Subcutaneous adipose tissue (tissue), 4 donors: Measurements from ENCODE around the gene HSD3B7. TPM values are rescaled to one million over a fixed set of nuclear protein-coding genes. Genes with fewer than 3 reads are reported as not detected.

Experiments used
- total RNA-seq, 4 donors: library from RNA; depleted of rRNA; stranded (reverse); fragments of >200 nt; gene quantifications; one replicate each; pipeline ENCODE4 v1.1.0, GENCODE V29; 2016
- TF ChIP-seq, protein P1 (sequence below): fragments of 450-650 bp; IDR thresholded peaks from one replicate; pipeline ENCODE4 v1.5.1; 2016; ENCODE audit warnings: low read depth, mild to moderate bottlenecking, control low read depth, antibody characterized with exemption, moderate library complexity

Gene HSD3B7
- total RNA-seq, 4 donors from 2014 or later: 18.3 to 73.8 (median 30.0) TPM

DNA sequence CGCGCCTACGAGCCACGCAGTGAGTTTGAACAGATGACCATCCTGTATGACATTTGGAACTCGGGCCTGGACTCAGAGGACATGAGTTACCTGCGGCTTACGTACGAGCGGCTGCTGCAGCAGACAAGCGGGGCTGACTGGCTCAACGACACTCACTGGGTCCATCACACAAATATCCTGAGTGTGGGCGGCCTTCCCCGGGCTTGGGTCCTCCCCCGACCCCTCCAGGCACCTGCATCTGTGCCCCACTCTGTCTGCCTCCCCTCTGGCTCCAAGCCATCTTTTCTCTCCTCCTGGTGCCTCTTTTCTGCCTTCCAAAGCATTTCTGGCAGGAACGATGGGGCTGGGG, 5.0 kb upstream of the HSD3B7 start:
- TF ChIP-seq, protein P1, sequence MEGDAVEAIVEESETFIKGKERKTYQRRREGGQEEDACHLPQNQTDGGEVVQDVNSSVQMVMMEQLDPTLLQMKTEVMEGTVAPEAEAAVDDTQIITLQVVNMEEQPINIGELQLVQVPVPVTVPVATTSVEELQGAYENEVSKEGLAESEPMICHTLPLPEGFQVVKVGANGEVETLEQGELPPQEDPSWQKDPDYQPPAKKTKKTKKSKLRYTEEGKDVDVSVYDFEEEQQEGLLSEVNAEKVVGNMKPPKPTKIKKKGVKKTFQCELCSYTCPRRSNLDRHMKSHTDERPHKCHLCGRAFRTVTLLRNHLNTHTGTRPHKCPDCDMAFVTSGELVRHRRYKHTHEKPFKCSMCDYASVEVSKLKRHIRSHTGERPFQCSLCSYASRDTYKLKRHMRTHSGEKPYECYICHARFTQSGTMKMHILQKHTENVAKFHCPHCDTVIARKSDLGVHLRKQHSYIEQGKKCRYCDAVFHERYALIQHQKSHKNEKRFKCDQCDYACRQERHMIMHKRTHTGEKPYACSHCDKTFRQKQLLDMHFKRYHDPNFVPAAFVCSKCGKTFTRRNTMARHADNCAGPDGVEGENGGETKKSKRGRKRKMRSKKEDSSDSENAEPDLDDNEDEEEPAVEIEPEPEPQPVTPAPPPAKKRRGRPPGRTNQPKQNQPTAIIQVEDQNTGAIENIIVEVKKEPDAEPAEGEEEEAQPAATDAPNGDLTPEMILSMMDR: no peak

DNA sequence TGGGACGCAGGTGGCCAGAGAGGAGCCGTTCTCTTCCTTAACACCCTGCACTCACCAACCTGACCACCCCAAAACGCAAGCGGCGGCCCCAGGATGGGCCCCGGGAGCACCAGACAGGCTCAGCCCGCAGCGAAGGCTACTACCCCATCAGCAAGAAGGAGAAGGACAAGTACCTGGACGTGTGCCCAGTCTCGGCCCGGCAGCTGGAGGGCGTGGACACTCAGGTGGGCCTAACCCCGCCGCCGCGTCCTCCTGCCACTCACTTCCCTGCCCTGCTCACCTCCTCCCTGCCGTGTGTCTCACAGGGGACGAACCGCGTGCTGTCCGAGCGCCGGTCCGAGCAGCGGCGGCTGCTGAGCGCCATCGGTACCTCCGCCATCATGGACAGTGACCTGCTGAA, 4.6 kb upstream of the HSD3B7 start:
- TF ChIP-seq, protein P1: no peak

DNA sequence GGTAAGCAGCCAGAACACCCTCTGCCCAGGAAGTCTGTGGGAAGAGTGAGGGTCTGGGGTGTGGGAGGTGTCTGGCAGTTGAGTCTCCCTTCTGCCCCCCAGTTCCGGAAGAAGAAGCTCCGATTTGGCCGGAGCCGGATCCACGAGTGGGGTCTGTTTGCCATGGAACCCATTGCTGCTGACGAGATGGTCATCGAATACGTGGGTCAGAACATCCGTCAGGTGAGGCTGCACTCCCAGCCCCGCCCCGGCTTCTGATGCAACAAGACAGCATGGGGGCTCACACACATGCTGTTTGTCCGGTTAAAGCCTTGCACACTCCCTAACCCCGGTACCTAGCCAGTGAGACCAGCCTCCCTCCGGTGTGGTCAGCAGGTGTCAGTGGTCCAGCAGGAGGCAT, 4.0 kb upstream of the HSD3B7 start:
- TF ChIP-seq, protein P1: no peak

DNA sequence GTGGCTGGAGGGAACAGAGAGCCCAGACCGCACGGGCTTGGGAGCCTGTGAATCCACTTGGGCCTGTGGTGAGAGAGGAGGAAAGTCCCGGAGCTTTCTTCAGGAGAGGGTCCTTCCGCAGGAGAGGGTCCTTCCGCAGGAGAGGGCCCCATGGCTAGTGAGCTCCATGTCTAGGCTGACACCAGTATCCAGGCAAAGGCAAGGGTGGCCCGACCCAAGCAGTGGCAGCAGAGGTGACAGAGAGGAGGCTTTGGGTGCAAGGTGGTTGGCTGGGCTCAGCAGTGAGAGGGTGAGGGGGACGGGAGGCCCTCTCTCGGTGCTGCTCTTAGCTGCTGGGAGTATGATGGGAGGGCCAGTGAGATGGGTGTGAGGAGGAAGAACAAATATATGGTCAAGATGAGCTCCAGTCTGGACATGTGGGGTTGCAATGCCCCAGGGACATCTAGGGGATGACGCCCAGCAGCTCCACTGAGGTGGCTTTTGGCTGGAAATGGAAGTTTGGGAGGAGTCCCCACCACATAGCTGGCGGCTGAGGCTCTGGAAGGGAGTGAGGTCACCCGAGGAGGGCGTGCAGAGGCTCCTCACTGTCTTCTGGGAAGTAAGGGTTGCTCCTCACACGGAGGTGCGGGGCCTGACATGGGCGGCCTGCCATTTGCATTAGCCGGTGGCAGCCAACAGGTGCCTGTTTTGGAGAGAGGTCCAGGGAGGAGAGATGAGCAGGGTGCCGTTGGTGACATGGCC, 2.3 kb upstream of the HSD3B7 start:
- TF ChIP-seq, protein P1: no peak

DNA sequence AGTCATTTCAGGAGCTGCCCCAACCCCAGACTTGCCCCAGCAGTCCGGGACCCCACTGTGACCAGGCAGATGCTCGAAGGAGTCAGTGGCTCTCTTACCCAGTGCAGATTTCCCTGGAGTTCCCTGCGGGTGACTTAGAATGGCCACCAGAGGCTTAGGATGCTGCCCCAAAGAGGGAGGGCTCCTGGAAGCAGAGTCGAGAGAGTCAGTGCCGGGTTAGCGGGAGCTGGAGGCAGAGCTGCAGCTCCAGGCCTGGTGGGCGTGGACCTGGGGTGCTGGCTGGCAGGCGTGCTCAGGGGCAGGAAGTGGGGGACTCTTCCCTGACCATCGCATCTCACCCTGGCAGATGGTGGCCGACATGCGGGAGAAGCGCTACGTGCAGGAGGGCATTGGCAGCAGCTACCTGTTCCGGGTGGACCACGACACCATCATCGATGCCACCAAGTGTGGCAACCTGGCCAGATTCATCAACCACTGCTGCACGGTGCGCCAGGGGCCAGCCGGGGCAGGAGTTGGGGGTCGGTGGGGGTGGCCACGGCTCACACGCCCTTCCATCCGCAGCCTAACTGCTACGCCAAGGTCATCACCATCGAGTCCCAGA, 1.6 kb upstream of the HSD3B7 start:
- TF ChIP-seq, protein P1: no peak

DNA sequence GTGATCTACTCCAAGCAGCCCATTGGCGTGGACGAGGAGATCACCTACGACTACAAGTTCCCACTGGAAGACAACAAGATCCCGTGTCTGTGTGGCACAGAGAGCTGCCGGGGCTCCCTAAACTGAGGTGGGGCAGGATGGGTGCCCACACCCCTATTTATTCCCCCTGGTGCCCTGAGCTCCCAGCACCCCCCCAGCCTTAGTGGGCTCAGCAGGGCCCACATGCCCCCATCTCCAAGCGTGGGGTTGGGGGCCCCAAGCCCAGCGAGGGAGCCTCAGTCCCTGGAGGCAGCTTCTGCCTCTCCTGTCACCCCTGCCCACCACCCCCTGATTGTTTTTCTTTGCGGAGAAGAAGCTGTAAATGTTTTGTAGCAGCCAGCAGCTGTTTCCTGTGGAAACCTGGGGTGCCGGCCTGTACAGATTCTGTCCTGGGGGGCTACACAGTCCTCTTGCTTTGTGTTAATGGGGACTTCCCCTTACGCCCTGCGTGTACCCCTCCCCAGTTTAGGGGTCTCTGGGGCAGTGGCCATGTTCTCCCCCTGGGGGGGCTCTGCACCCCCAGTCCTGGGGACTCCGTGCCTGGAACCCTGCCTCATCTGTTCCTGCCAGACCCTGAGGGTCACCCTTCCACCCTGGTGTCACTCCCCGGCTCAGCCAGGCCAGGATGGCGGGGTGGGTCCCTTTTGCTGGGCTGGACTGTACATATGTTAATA, 953 bp upstream of the HSD3B7 start:
- TF ChIP-seq, protein P1: no peak

DNA sequence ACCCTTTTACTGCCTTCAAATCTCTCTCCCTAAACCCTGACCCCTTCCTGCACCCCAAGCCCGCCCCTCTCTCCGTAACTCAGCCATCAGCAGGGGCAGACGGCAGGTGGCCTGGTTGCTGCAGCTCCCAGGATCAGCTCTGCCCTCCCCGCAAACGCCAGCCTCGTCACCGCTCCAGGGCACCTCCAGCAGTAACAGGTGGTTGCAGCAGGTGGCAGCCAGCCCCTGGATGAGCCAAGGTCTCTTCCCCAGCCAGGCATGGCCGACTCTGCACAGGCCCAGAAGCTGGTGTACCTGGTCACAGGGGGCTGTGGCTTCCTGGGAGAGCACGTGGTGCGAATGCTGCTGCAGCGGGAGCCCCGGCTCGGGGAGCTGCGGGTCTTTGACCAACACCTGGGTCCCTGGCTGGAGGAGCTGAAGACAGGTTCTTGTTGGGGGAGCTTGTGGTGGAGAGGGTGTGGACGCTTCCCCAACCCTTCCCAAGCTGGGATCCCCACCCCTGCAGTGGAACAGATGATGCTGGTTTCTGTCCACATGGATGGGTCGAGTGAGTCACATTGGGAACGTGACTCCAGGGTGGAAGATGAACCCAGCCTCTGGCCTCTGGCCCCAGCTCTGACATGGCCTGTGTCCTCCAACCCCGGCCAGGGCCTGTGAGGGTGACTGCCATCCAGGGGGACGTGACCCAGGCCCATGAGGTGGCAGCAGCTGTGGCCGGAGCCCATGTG, 558 bp downstream of the HSD3B7 start:
- TF ChIP-seq, protein P1: no peak
